Left lung (tissue), 10 donors: ENCODE results near the gene ZC3H14. TPM values are rescaled to one million over a fixed set of nuclear protein-coding genes. Genes with fewer than 3 reads are reported as not detected.

Source experiments
- ATAC-seq: fragments of 200-7000 bp; cut with Tn5 transposase; one replicate; pipeline ENCODE4 v1.9.1; 2020; ENCODE audit warnings: moderate library complexity
- DNase-seq, 4 donors: peaks; one replicate each; pipeline ENCODE4 v3.0.0-alpha.2; 2013 to 2020
- H3K27ac ChIP-seq, 2 donors: fragments of 200-600 bp; sonication (generic) in 1 of 2; one replicate each; pipeline versions ENCODE4 v1.5.0 to v1.8.0; 2020 to 2021
- H3K27me3 ChIP-seq, 2 donors: fragments of 200-600 bp; sonication (generic) in 1 of 2; one replicate each; pipeline versions ENCODE4 v1.5.0 to v1.8.0; 2020 to 2021
- H3K36me3 ChIP-seq, 2 donors: fragments of 200-600 bp; sonication (generic) in 1 of 2; one replicate each; pipeline versions ENCODE4 v1.5.0 to v1.8.0; 2020 to 2021
- H3K4me1 ChIP-seq, 2 donors: fragments of 200-600 bp; one replicate each; pipeline ENCODE4 v1.8.0; 2021
- H3K4me3 ChIP-seq, 2 donors: fragments of 200-600 bp; sonication (generic) in 1 of 2; one replicate each; pipeline versions ENCODE4 v1.5.0 to v1.8.0; 2020 to 2021; ENCODE audit warnings: mild to moderate bottlenecking in 1 of 2
- H3K9me3 ChIP-seq, 2 donors: fragments of 200-600 bp; sonication (generic) in 1 of 2; one replicate each; pipeline versions ENCODE4 v1.5.0 to v1.8.0; 2020 to 2021
- CTCF ChIP-seq, 2 donors: fragments of 200-600 bp; sonication (generic) in 1 of 2; IDR thresholded peaks; one replicate each; pipeline versions ENCODE4 v1.5.0 to v1.8.0; 2021; ENCODE audit warnings: antibody characterized with exemption in 2 of 2
- intact Hi-C, 2 donors: fragments of 100-400 bp; cut with DNase I; formaldehyde crosslinking; loops; one replicate each; pipeline versions ENCODE4 v1.11.2 to v1.14.2; 2022
- polyA plus RNA-seq, 6 donors: library from polyadenylated mRNA; unstranded; fragments of 120-200 nt; gene quantifications; one replicate each; pipeline ENCODE4 v1.2.1, GENCODE V29; 2013; ENCODE audit not compliant: insufficient read length in 6 of 6
- total RNA-seq, 2 donors: library from RNA; stranded (reverse); fragmentation: NEBNext Ultra II Directional; extraction: Animal tissue kit (Norgen Biotek cat#: 25700); gene quantifications; one replicate each; pipeline ENCODE4 v1.2.1, GENCODE V29; 2021
- donor health status: DM: no; HTN: yes; CAD: no.
- donor health status: DM: no; HTN: no; CAD: no.

Gene ZC3H14
- total and polyA plus RNA-seq, 8 donors, result 46.6 to 86.2 (median 80.0) TPM

DNA sequence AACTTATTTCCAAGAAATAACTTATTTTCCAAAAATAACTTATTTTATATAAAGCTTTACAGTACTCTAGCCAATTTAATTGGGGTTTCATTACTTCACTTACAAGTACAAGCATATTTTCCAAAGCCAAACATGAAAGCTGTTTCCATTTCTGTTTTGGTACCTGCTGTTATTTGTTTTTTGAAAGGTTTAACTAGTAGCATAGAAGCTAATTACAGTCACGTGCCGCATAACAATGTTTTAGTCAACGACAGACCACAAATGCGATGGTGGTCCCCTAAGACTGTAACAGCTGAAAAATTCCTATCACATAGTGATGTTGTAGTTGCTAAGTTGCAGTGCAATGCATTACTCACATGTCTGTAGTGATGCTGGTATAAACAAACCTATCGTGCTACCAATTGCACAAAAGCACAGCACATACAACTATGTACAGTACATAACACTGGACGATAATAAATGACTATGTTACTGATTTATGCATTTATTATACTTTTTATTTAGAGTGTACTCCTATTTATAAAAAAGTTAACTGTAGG, 29.7 kb upstream of the ZC3H14 start:
- H3K36me3 ChIP-seq, result no peaks in the 10 kb centered on the region
- no peak overlapping the region for H3K27ac ChIP-seq
- H3K4me1 ChIP-seq, result peaks cover 0 to 9% of the 10 kb centered on the region in 2 donors
- no peak overlapping the region for H3K4me3 ChIP-seq
- H3K27me3 ChIP-seq, result no peaks in the 10 kb centered on the region
- no peak for TF ChIP-seq CTCF (IDR thresholded peaks at IDR 0.05)
- ATAC-seq (no peak), DNase-seq (no peak)
- peaks cover 0 to 6% of the 10 kb centered on the region in 2 donors for H3K9me3 ChIP-seq
- intact Hi-C loops, result no loop called here

GRCh38 chr14:88535149-88535548, 27.7 kb upstream of the ZC3H14 start:
- Histone ChIP-seq H3K4me3 (no peak overlapping the region), H3K27me3 (no peaks in the 10 kb centered on the region), H3K4me1 (peaks cover 0 to 9% of the 10 kb centered on the region in 2 donors), H3K27ac (no peak overlapping the region), H3K36me3 (peaks cover 0 to 2% of the 10 kb centered on the region in 2 donors), H3K9me3 (peaks cover 0 to 5% of the 10 kb centered on the region in 2 donors)
- intact Hi-C loops, result no loop called here
- DNase-seq (no peak), ATAC-seq (peak; percentile 67)
- TF ChIP-seq CTCF (IDR thresholded peaks at IDR 0.05), result no peak

GRCh38 chr14:88535813-88536212, 27.0 kb upstream of the ZC3H14 start:
- Histone ChIP-seq H3K27me3 (no peaks in the 10 kb centered on the region), H3K27ac (no peak overlapping the region), H3K4me1 (peaks cover 0 to 9% of the 10 kb centered on the region in 2 donors), H3K4me3 (no peak overlapping the region), H3K9me3 (no peaks in the 10 kb centered on the region), H3K36me3 (peaks cover 0 to 2% of the 10 kb centered on the region in 2 donors)
- intact Hi-C loops, result no loop called here
- DNase-seq, result no peak
- no peak for TF ChIP-seq CTCF (IDR thresholded peaks at IDR 0.05)
- no peak for ATAC-seq

GRCh38 chr14:88541324-88541723, 21.5 kb upstream of the ZC3H14 start:
- Histone ChIP-seq H3K27ac (no peak overlapping the region), H3K9me3 (no peaks in the 10 kb centered on the region), H3K27me3 (no peaks in the 10 kb centered on the region), H3K4me1 (peaks cover 0 to 8% of the 10 kb centered on the region in 2 donors), H3K4me3 (no peak overlapping the region), H3K36me3 (peaks cover 0 to 2% of the 10 kb centered on the region in 2 donors)
- ATAC-seq (no peak), DNase-seq (no peak)
- no peak for TF ChIP-seq CTCF (IDR thresholded peaks at IDR 0.05)
- intact Hi-C loops, result no loop called here

- intact Hi-C loops, result no loop called here
- Histone ChIP-seq H3K36me3 (peaks cover 0 to 2% of the 10 kb centered on the region in 2 donors), H3K27ac (peak overlapping the region in 1 of 2 donors; percentile 8), H3K4me3 (no peak overlapping the region), H3K9me3 (no peaks in the 10 kb centered on the region), H3K4me1 (peaks cover 0 to 8% of the 10 kb centered on the region in 2 donors), H3K27me3 (no peaks in the 10 kb centered on the region)
- no peak for TF ChIP-seq CTCF (IDR thresholded peaks at IDR 0.05)
- peak; percentile 36 for ATAC-seq
- no peak for DNase-seq
Observed at GRCh38 chr14:88542857-88543795, 19.7 kb upstream of the ZC3H14 start.
